GM18502 (cell line): ENCODE data around the gene LSM14A.

ENCODE experiments used
- ATAC-seq: cut with Tn5 transposase; IDR thresholded peaks from one replicate; pipeline ENCODE4 v1.9.1; 2021; ENCODE audit warnings: mild to moderate bottlenecking; ENCODE audit not compliant: unreplicated experiment, poor library complexity

The LSM14A gene

DNA sequence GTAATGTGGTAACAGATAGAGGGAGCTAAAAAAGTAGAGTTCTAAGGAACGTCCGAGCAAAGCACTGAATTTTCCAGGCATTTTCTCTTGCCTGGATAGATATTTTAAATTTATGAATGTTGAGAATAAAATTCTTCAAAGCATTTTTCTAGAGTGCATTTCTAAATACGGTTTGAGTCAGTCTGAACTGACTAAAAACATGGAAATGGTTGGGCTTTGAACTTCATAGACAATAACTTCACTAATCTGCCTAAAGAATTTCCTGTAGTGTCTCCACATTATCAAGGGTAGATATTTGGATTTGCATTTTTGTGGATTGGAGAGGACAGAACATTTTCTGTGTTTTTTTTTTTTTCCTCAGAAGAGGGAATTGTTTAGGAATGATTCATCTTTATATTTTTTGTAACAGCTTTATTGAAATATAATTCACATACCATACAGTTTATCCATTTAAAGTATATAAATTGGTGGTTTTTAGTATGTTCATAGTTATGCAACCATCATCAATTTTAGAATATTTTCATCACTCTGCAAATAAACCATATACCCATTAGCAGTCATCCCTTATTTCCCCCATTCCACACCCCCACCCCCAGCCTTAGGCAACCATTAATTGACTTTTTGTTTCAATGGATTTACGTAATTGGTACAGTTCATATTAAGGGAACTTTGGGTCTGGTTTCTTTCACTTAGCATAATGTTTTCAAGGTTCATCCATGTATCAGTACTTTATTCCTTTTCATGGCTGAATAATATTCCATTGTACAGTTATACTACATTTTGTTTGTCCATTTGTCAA is 102.7 kb downstream of the LSM14A start:
- ATAC-seq: no peak

DNA sequence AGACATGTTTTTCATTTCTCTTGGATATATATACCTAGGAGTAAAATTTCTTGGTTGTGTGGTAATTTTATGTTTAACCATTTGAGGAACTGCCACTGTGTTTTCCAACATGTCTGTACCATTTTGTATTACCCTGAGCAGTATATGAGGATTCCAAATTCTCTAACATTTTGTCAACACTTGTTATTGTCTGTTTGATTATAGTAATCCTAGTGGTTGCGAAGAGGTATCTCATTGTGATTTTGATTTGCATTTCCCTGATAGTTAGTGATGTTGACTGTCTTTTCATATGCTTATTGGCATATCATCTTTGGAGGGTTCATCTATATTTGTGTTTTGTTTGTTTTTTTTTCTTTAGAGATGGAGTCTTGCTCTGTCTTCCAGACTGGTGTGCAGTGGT is 103.4 kb downstream of the LSM14A start:
- ATAC-seq: no peak

DNA sequence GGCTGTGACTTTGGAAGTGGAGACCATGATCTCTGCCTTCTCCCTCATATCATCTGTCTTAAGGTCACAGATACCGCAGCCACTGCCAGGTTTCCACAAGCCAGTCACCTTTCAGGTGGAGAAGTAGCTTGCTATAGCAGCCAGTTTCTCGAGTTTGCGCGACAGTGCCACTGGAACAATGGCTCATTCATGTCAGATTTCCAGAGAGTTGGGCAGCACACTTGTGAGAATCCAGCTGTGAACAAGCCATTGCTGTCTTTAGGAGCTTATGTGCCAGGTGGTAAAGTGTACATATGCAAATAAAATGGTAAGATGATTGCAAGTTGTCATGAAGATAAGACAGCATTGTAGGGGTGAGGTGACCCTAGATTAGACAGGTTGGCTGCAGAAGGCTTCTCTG is 104.3 kb downstream of the LSM14A start:
- no peak for ATAC-seq

DNA sequence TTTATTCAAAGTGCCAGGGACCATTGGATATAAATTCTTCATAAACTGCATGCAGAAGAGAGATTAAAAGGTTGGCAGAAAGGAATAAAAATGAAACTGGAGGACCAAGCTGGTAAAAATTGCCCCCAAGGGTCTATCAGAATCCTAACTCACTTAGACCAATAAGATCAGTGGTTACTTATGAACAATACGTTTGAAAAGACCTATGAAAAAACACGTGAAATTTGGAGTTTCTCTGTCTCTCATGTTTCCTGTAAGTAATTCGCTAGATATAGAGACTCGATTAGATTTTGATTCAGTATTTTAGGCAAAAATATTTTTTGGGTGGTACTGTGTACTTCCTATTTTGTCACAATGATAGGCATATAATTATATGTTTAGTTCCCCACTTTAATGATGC is 104.9 kb downstream of the LSM14A start:
- ATAC-seq: no peak

DNA sequence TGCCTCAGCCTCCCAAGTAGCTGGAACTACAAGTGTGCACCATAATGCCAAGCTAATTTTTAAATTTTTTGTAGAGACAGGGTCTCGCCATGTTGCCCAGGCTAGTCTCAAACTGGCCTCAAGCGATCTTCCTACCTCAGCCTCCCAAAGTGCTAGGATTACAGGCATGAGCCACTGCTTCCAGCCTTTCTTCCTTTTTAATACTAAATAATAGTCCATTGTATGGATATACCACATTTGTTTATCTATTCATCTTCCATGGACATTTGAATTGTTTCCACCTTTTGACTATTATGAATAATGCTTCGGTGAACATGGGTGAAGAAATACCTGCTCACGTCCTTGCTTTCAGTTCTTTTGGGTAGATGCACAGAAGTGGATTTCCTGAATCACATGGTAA is 106.5 kb downstream of the LSM14A start:
- no peak for ATAC-seq
